Tibial nerve (tissue), 4 donors: ENCODE measurements around the gene CACNG3. TPM values are rescaled to one million over a fixed set of nuclear protein-coding genes. Genes with fewer than 3 reads are reported as not detected.

Experiments used
- DNase-seq, 2 donors: peaks; one replicate each; pipeline ENCODE4 v3.0.0-alpha.2; 2019; ENCODE audit warnings: low spot score in 2 of 2
- H3K27ac ChIP-seq, 4 donors: fragments of 200-600 bp; sonication (generic) in 3 of 4; one replicate each; pipeline ENCODE4 v1.5.1; 2017 to 2019; ENCODE audit warnings: mild to moderate bottlenecking in 1 of 4
- H3K27me3 ChIP-seq, 2 donors: fragments of 200-600 bp; sonication (generic) in 1 of 2; one replicate each; pipeline versions ENCODE4 v1.5.1 to v1.6.0; 2017 to 2019
- H3K36me3 ChIP-seq, 3 donors: fragments of 200-600 bp; sonication (generic); one replicate each; pipeline ENCODE4 v1.5.1; 2018 to 2019
- H3K4me1 ChIP-seq, 4 donors: fragments of 200-600 bp; sonication (generic) in 3 of 4; one replicate each; pipeline ENCODE4 v1.5.1; 2017 to 2019
- H3K4me3 ChIP-seq, 4 donors: fragments of 200-600 bp; sonication (generic) in 3 of 4; one replicate each; pipeline ENCODE4 v1.5.1; 2017 to 2019; ENCODE audit warnings: mild to moderate bottlenecking in 1 of 4, moderate library complexity in 1 of 4
- H3K9me3 ChIP-seq, 4 donors: fragments of 200-600 bp; sonication (generic) in 3 of 4; one replicate each; pipeline ENCODE4 v1.5.1; 2017 to 2019
- CTCF ChIP-seq, 5 experiments: fragments of 200-600 bp in 3 of 5; fragments of 450-650 bp in 2 of 5; sonication (generic) in 3 of 5; IDR thresholded peaks; one replicate each; pipeline ENCODE4 v1.5.1; 2016 to 2019; ENCODE audit warnings: antibody characterized with exemption in 5 of 5, mild to moderate bottlenecking in 3 of 5, moderate library complexity in 2 of 5
- EP300 ChIP-seq, 2 donors: sonication (generic); formaldehyde crosslinking; IDR thresholded peaks; one replicate each; pipeline ENCODE4 v1.6.1; 2017; ENCODE audit warnings: antibody characterized with exemption in 2 of 2, mild to moderate bottlenecking in 1 of 2
- POLR2A ChIP-seq, 2 donors: fragments of 450-650 bp; IDR thresholded peaks; one replicate each; pipeline ENCODE4 v1.6.1; 2017; ENCODE audit warnings: antibody characterized with exemption in 2 of 2, mild to moderate bottlenecking in 2 of 2, moderate library complexity in 2 of 2
- WGBS, 2 donors: methylation state at CpG; one replicate each; pipeline ENCODE4 v1.1.5; 2018; 5-methylcytosine and 5-hydroxymethylcytosine counted together
- total RNA-seq, 4 donors: library from RNA; depleted of rRNA; stranded (reverse); fragments of >200 nt; gene quantifications; one replicate each; pipeline ENCODE4 v1.1.0, GENCODE V29; 2016

Gene CACNG3
- total RNA-seq, 4 donors from 2014 or later: not detected

- no peaks in the 10 kb centered on the region for H3K36me3 ChIP-seq
- H3K27me3 ChIP-seq: no peaks in the 10 kb centered on the region
- H3K27ac ChIP-seq: no peak overlapping the region
- H3K9me3 ChIP-seq: no peaks in the 10 kb centered on the region
- no peaks in the 10 kb centered on the region for H3K4me1 ChIP-seq
- no peak overlapping the region for H3K4me3 ChIP-seq
- WGBS, 2 donors: 66 to 74% methylated on average over 9 of the region's 9 CpGs
- no peak for DNase-seq
- no peak for TF ChIP-seq POLR2A (IDR thresholded peaks at IDR 0.05)
- no peak for TF ChIP-seq CTCF (IDR thresholded peaks at IDR 0.05)
- no peak for TF ChIP-seq EP300 (IDR thresholded peaks at IDR 0.05)
Measured at GRCh38 chr16:24286741-24287405, 30.7 kb downstream of the CACNG3 start.

- Histone ChIP-seq H3K27ac (no peak overlapping the region), H3K4me3 (no peak overlapping the region), H3K27me3 (no peaks in the 10 kb centered on the region), H3K36me3 (no peaks in the 10 kb centered on the region), H3K9me3 (no peaks in the 10 kb centered on the region), H3K4me1 (no peaks in the 10 kb centered on the region)
- WGBS, 2 donors: 68 to 75% methylated on average over 2 of the region's 2 CpGs
- TF ChIP-seq POLR2A (IDR thresholded peaks at IDR 0.05): no peak
- TF ChIP-seq EP300 (IDR thresholded peaks at IDR 0.05): no peak
- no peak for TF ChIP-seq CTCF (IDR thresholded peaks at IDR 0.05)
- no peak for DNase-seq
Measured at GRCh38 chr16:24288516-24288915, 32.4 kb downstream of the CACNG3 start.

GRCh38 chr16:24289166-24289700 is 33.1 kb downstream of the CACNG3 start:
- Histone ChIP-seq H3K36me3 (no peaks in the 10 kb centered on the region), H3K4me1 (no peaks in the 10 kb centered on the region), H3K27me3 (no peaks in the 10 kb centered on the region), H3K4me3 (no peak overlapping the region), H3K9me3 (no peaks in the 10 kb centered on the region), H3K27ac (no peak overlapping the region)
- WGBS, 2 donors: 60 to 75% methylated on average over 3 of the region's 3 CpGs
- TF ChIP-seq EP300 (IDR thresholded peaks at IDR 0.05) (no peak), CTCF (IDR thresholded peaks at IDR 0.05) (no peak), POLR2A (IDR thresholded peaks at IDR 0.05) (no peak)
- no peak for DNase-seq

GRCh38 chr16:24291932-24292331 is 35.8 kb downstream of the CACNG3 start:
- Histone ChIP-seq H3K27me3 (no peaks in the 10 kb centered on the region), H3K4me1 (no peaks in the 10 kb centered on the region), H3K27ac (no peak overlapping the region), H3K9me3 (no peaks in the 10 kb centered on the region), H3K4me3 (no peak overlapping the region), H3K36me3 (no peaks in the 10 kb centered on the region)
- TF ChIP-seq POLR2A (IDR thresholded peaks at IDR 0.05) (no peak), CTCF (IDR thresholded peaks at IDR 0.05) (no peak), EP300 (IDR thresholded peaks at IDR 0.05) (no peak)
- DNase-seq: no peak
- 43 to 49% methylated on average over 10 of the region's 10 CpGs for WGBS, 2 donors

GRCh38 chr16:24294131-24294530 is 38.0 kb downstream of the CACNG3 start:
- no peaks in the 10 kb centered on the region for H3K27me3 ChIP-seq
- peaks cover 0 to 3% (median 0%) of the 10 kb centered on the region in 4 donors for H3K9me3 ChIP-seq
- TF ChIP-seq POLR2A (IDR thresholded peaks at IDR 0.05): no peak
- no peak for TF ChIP-seq EP300 (IDR thresholded peaks at IDR 0.05)
- TF ChIP-seq CTCF (IDR thresholded peaks at IDR 0.05): no peak
- no peak overlapping the region for H3K27ac ChIP-seq
- H3K36me3 ChIP-seq: no peaks in the 10 kb centered on the region
- no peaks in the 10 kb centered on the region for H3K4me1 ChIP-seq
- no peak for DNase-seq
- no peak overlapping the region for H3K4me3 ChIP-seq
- 80 to 83% methylated on average over 7 of the region's 7 CpGs for WGBS, 2 donors
